Psoas muscle (tissue), 8 donors: ENCODE measurements around the gene ACTL6A. TPM values are rescaled to one million over a fixed set of nuclear protein-coding genes. Genes with fewer than 3 reads are reported as not detected.

Experiments used
- ATAC-seq, 4 donors: fragments of 200-7000 bp; cut with Tn5 transposase; one replicate each; pipeline ENCODE4 v1.9.1; 2020; ENCODE audit warnings: moderate library complexity in 3 of 4, mild to moderate bottlenecking in 2 of 4
- DNase-seq, 2 donors: peaks; one replicate each; pipeline ENCODE4 v3.0.0-alpha.2; 2020
- H3K27ac ChIP-seq: fragments of 200-600 bp; one replicate; pipeline ENCODE4 v1.8.0; 2022
- H3K27me3 ChIP-seq, 3 donors: fragments of 200-600 bp in 1 of 3; one replicate each; pipeline versions ENCODE4 v1.6.1 to v1.8.0; 2013 to 2022; ENCODE audit warnings: low read length in 2 of 3, mild to moderate bottlenecking in 2 of 3, moderate library complexity in 1 of 3; ENCODE audit not compliant: insufficient read depth in 3 of 3
- H3K36me3 ChIP-seq, 2 donors: fragments of 200-600 bp in 1 of 2; one replicate each; pipeline versions ENCODE4 v1.6.1 to v1.8.0; 2013 to 2022; ENCODE audit warnings: low read depth in 1 of 2, mild to moderate bottlenecking in 1 of 2, moderate library complexity in 1 of 2; ENCODE audit not compliant: insufficient read depth in 1 of 2
- H3K4me1 ChIP-seq: fragments of 200-600 bp; one replicate; pipeline ENCODE4 v1.8.0; 2022
- H3K4me3 ChIP-seq: fragments of 200-600 bp; one replicate; pipeline ENCODE4 v1.8.0; 2022; ENCODE audit warnings: mild to moderate bottlenecking
- H3K9me3 ChIP-seq: fragments of 200-600 bp; one replicate; pipeline ENCODE4 v1.8.0; 2022
- WGBS, 3 donors: extraction: QIAGEN DNeasy Blood & Tissue Kit; methylation state at CpG; one replicate each; pipeline versions ENCODE4 v1.1.6 to v1.1.7; 2013; 5-methylcytosine and 5-hydroxymethylcytosine counted together
- intact Hi-C, 2 donors: fragments of 100-400 bp; cut with DNase I; formaldehyde crosslinking; loops; one replicate each; pipeline versions ENCODE4 v1.11.0 to v1.14.2; 2022
- polyA plus RNA-seq, 3 donors: library from polyadenylated mRNA; stranded (reverse); fragments of 200-250 nt; gene quantifications; one replicate each; pipeline ENCODE4 v1.2.3, GENCODE V29; 2013
- total RNA-seq, 4 donors: library from RNA; stranded (reverse); fragmentation: NEBNext Ultra II Directional in 2 of 4; extraction: Animal tissue kit (Norgen Biotek cat#: 25700) in 2 of 4; gene quantifications; one replicate each; pipeline versions ENCODE4 v1.2.1 to v1.2.4, GENCODE V29; 2021 to 2023
- TF ChIP-seq, protein P1 (sequence below): fragments of 200-600 bp; IDR thresholded peaks from one replicate; pipeline ENCODE4 v1.8.0; 2022; ENCODE audit warnings: antibody characterized with exemption
- donor health status: healthy with polysubstance abuse.
- donor health status: DM: no; HTN: no; CAD: no; lungs with moderate emphysema.
- donor health status: Bipolar disorder and iron deficiency.
- donor health status: healthy.
- donor health status: DM: yes; HTN: yes; CAD: no.
- donor health status: DM: no; HTN: no; CAD: no.
- donor health status: DM: no; HTN: no; CAD: no.
- donor health status: DM: yes; HTN: yes; CAD: no.

Gene ACTL6A
- total and polyA plus RNA-seq, 7 donors = 10.2 to 22.5 (median 12.6) TPM

DNA sequence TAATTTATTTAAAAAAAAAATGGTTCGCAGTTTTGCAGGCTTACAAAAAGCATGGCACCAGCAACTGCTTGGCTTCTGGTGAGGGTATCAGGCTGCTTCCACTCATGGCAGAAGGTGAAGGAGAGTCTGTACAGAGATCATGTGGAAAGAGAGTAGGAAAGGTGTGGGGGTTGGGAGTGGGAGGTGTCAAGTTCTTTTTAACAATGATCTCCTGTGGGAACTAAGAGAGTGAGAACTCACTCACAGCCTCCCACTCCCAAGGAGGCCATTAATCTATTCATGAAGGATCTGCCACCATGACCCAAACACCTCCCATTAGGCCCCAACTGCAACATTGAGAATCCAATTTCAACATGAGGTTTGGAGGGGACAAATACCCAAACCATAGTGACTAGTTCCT lies 21.1 kb upstream of the ACTL6A start:
- no peaks in the 10 kb centered on the region for H3K9me3 ChIP-seq
- TF ChIP-seq, protein P1, sequence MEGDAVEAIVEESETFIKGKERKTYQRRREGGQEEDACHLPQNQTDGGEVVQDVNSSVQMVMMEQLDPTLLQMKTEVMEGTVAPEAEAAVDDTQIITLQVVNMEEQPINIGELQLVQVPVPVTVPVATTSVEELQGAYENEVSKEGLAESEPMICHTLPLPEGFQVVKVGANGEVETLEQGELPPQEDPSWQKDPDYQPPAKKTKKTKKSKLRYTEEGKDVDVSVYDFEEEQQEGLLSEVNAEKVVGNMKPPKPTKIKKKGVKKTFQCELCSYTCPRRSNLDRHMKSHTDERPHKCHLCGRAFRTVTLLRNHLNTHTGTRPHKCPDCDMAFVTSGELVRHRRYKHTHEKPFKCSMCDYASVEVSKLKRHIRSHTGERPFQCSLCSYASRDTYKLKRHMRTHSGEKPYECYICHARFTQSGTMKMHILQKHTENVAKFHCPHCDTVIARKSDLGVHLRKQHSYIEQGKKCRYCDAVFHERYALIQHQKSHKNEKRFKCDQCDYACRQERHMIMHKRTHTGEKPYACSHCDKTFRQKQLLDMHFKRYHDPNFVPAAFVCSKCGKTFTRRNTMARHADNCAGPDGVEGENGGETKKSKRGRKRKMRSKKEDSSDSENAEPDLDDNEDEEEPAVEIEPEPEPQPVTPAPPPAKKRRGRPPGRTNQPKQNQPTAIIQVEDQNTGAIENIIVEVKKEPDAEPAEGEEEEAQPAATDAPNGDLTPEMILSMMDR = no peak
- H3K27ac ChIP-seq = no peak overlapping the region
- intact Hi-C loops = no loop called here
- ATAC-seq (no peak), DNase-seq (no peak)
- no peaks in the 10 kb centered on the region for H3K36me3 ChIP-seq
- no peaks in the 10 kb centered on the region for H3K4me1 ChIP-seq
- no peaks in the 10 kb centered on the region for H3K27me3 ChIP-seq
- no peak overlapping the region for H3K4me3 ChIP-seq
- WGBS, 3 donors = 95 to 100% (median 96%) methylated on average over 1 of the region's 1 CpG

DNA sequence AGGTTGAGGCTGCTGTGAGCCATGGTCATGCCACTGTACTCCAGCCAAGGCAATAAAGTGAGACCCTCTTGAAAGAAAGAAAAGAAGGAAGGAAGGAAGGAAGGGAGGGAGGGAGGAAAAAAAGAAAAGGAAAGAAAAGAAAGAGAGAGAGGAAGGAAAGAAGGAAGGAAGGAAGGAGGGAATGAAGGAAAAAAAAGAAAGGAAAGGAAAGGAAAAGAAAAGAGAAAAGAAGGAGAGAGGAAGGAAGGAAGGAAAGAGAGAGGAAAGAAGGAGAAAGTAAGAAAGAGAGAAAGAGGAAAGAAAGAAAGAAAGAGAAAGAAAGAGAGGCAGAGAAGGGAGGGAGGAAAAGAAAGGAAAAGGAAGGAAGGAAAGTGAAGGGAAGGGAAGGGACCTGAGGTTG lies 20.4 kb upstream of the ACTL6A start:
- H3K9me3 ChIP-seq = no peaks in the 10 kb centered on the region
- H3K4me3 ChIP-seq = no peak overlapping the region
- intact Hi-C loops = no loop called here
- H3K27me3 ChIP-seq = no peaks in the 10 kb centered on the region
- no peaks in the 10 kb centered on the region for H3K36me3 ChIP-seq
- DNase-seq = no peak
- H3K27ac ChIP-seq = no peak overlapping the region
- H3K4me1 ChIP-seq = no peaks in the 10 kb centered on the region
- ATAC-seq = no peak
- TF ChIP-seq, protein P1 = no peak

DNA sequence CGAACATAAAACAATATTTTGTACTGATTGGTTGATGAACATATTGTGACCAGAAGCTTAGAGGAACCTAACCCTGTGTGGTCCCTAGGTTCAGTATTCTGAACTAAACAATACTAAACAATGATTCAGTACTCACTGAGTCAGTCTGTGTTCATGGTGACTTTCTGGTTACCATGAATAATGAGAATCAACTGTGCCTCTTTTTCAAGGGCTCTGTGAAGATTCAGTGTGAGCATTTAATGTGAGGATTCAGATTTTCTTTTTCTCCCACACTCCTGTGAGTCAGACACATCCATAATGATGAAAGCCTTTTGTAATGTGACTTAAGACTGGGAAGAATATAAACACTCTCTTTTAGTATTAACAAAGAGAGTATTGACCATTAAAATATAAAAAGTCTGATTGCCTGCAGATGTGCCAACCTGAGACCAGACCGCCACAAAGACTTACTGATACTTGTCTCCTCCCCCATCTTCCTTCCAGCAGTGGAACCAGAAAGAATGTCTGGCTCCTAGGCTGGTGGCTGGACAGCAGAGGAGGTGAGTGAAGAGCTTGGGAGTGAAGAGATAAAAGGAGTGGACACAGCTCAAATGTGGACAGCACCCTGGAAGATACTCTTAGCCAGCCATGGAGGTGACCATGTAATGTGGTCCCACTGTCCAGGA lies 17.6 kb upstream of the ACTL6A start:
- Histone ChIP-seq H3K27me3 (no peaks in the 10 kb centered on the region), H3K27ac (no peak overlapping the region), H3K36me3 (no peaks in the 10 kb centered on the region), H3K4me1 (no peaks in the 10 kb centered on the region), H3K4me3 (no peak overlapping the region), H3K9me3 (peaks cover 3% of the 10 kb centered on the region)
- 72 to 91% (median 88%) methylated on average over 2 of the region's 2 CpGs for WGBS, 3 donors
- intact Hi-C loops = no loop called here
- TF ChIP-seq, protein P1 = no peak
- ATAC-seq = no peak
- no peak for DNase-seq

DNA sequence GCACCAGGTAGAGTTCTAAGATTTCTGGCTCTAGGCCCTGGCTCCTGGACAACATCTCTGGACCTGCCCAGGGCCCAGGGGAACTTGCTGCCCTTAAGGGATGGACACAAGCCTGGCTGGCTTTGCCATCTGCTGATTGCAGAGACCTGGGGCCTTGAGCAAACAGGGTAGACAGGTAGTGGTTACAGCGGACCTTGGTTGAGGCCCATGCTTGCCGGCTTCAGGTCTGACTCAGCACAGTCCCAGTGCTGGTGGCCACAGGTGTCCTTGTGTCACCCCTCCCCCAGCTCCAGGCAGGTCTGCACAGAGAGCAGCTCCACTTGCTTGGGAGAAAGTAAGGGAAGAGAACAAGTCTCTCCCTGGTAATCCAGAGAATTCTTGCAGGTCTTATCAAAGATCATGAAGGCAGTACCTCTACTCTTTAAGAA lies 15.9 kb upstream of the ACTL6A start:
- Histone ChIP-seq H3K4me1 (peaks cover 2% of the 10 kb centered on the region), H3K36me3 (no peaks in the 10 kb centered on the region), H3K27me3 (no peaks in the 10 kb centered on the region), H3K4me3 (no peak overlapping the region), H3K9me3 (peaks cover 3% of the 10 kb centered on the region), H3K27ac (no peak overlapping the region)
- ATAC-seq (no peak), DNase-seq (no peak)
- WGBS, 3 donors = 80 to 96% (median 91%) methylated on average over 2 of the region's 2 CpGs
- intact Hi-C loops = no loop called here
- TF ChIP-seq, protein P1 = no peak
